SW 1271 (cell line): ENCODE data around the gene LURAP1L.

Experiments used
- DNase-seq, 2 experiments: peaks; one replicate each; lab custom pipeline; 2025; lab: John Stamatoyannopoulos, UW

The LURAP1L gene

GRCh38 chr9:12776513-12777055 is 1.8 kb downstream of the LURAP1L start:
- DNase-seq, result peak in 1 of 2 experiments; percentile 39

DNA sequence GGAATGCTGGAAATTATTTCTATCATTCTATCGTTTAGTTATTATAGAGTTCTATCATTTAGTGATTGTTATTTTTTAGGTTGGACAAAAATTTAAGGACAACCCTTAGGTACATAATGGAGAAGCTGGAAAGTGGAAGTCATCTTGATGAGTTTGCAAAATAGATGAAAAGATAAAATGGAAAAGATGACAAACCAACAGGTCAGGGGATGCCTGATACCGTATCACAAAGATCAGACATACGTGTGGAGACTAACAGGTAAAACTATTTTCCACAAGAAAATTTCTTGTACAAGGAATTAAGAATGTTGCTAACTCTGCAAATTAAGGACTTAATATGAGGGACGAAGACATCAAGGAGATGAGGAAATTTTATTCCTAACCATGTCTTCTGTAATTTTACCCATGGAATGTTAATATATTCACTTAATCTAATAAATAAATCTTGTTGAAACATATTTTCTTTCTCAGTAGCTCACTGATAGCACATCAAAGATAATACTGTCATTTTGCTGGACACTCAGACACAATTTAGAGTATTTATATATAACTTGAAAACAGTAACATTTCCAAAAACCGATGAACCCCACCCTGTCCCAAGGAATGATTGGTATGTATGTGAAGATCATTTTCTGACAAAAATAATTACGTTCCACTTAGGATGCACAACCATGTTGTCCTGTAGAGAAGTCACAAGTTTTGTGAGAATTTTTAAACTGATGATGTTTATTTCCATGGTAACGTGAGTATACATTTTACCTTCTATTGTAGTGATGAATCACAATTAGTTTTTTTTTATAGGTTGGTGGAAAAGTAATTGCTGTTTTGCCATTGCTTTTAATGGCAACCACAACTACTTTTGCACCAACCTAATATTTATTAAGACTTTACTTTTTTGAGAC is 2.6 kb downstream of the LURAP1L start:
- no peak for DNase-seq

- no peak for DNase-seq
Observed at GRCh38 chr9:12778389-12778788, 3.6 kb downstream of the LURAP1L start.

- DNase-seq, result no peak
Observed at GRCh38 chr9:12781226-12781733, 6.5 kb downstream of the LURAP1L start.

- DNase-seq, result no peak
Observed at GRCh38 chr9:12783767-12784460, 9.1 kb downstream of the LURAP1L start.

DNA sequence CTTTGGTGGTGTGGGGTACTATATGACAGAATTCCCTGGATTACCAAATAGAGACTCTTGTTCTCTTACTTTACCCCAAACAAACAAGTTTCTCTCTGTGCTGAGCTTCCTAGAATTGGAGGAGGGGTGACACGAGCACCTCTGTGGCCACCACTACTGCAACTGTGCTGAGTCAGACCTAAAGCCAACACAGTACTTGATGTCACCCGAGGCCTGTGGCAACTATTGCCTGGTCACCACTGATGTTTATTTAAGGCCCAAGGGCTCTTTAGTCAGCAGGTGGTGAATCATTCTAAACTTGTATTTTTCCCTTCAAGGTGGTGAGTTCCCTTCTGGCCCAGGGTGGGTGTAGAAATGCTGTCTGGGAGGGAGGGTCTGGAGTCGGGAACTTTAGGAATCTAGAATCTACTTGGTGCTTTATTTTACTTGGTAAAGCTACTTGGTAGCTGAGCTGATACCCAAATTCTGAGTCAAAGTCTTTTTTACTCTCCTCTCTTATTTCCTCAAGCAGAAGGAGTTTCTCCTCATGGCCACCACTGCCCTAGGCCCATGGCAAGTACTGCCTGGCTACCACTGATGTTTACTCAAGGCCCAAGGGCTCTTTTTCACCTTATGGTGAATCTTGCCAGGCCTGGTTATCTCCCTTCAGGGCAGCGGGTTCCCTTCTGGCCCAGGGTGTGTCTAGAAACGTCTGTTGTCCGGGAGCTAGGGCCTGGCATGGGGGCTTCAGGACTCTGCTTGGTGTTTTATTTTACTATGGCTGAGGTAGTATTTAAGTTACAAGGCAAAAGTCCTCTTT is 9.8 kb downstream of the LURAP1L start:
- peak; percentile 60 to 76 for DNase-seq

- no peak for DNase-seq
Observed at GRCh38 chr9:12785260-12785770, 10.5 kb downstream of the LURAP1L start.

DNA sequence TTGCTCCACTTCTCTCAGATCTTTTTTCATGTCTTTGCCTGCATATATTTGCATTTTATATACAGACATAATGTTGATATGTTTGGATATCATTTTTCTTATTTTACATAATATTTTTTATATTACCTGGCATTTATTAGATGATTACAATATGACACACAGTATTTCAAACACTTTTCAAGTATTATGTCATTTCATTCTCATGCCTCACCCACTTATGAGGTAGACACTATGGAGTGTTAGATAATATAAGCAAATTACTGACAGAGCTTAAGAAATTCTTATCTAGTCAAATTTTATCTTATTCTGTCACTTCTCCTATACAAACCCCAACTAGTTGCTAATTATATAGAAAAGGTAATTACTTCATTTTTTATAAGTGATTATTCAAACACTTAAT is 11.1 kb downstream of the LURAP1L start:
- no peak for DNase-seq

DNA sequence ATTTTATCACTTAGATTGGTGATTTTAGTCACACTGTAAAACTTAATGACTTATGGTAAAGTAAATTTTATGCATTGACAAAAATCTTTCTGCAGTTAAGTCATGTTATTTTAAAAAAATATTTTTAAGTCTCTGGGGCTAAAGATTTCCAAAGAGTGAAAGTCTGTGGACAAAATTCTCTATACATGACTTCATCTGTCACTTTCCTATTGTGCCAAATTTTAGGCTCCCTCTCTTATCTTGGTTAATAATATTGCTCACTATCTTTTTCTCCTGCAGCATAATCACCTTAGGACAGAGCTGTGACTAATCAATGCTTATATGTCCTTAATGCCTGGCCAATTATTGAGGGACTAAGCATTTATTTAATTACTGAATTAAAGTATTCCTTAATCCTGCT is 15.2 kb downstream of the LURAP1L start:
- DNase-seq, result no peak

DNA sequence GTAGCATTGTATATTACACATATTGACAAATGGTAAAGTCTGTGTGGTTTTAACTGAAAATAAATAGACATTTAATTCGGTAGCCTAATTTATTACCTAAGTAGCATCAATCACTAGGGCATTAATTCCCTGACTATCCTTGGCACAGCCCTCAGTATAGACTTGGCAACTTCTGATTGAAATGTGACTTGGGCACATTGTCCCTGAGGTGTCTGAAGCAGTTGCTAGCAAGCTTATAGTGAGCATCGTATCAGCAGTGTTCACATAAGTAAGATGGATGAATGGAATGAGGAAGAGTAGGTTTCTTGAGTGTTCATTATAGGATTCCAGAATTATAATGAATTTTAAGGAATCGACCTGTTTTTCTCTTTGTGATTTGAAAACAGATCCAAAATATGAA is 16.1 kb downstream of the LURAP1L start:
- DNase-seq, result no peak

GRCh38 chr9:12794101-12794799 is 19.4 kb downstream of the LURAP1L start:
- DNase-seq, result no peak

GRCh38 chr9:12796601-12797000 is 21.8 kb downstream of the LURAP1L start:
- DNase-seq, result no peak

GRCh38 chr9:12797037-12797436 is 22.2 kb downstream of the LURAP1L start:
- DNase-seq, result no peak

GRCh38 chr9:12798066-12798770 is 23.4 kb downstream of the LURAP1L start:
- DNase-seq, result no peak

DNA sequence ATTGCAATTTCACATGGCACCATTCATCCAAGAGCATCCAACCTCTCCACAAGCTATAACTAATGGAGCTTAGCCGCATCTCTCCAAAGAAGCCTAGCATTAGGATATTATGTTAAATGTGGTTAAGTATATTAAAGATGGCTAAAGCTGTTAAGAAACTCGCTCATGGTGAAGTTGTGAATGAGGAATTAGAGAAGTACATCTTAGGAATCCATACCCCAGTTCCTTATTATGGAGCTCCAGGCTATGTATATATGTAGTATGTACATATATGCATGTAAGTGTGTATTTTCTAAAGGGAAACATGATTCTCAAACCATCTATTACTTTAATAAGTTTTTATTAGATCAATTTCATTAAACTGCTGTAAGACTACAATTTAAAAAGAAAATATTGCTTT is 26.4 kb downstream of the LURAP1L start:
- DNase-seq, result no peak

- no peak for DNase-seq
Observed at GRCh38 chr9:12801663-12802062, 26.8 kb downstream of the LURAP1L start.

GRCh38 chr9:12802093-12802492 is 27.3 kb downstream of the LURAP1L start:
- no peak for DNase-seq

DNA sequence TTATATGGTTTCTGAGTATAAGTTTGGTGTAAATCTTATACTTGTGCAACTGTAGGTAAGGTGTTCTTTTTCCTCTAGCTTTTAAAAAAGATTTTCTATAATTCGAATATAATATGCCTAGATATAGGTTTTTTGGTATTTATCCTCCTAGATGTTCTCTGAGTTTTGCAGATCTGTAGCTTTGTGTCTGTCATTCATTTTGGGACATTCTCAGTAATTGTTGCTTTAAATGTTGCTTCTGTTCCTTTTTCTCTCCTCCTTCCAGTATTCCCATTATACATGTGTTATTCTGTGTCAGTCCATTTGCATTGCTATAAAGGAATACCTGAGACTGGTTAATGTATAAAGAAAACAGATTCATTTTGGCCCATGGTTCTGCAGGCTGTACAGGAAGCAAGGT is 33.7 kb downstream of the LURAP1L start:
- no peak for DNase-seq

DNA sequence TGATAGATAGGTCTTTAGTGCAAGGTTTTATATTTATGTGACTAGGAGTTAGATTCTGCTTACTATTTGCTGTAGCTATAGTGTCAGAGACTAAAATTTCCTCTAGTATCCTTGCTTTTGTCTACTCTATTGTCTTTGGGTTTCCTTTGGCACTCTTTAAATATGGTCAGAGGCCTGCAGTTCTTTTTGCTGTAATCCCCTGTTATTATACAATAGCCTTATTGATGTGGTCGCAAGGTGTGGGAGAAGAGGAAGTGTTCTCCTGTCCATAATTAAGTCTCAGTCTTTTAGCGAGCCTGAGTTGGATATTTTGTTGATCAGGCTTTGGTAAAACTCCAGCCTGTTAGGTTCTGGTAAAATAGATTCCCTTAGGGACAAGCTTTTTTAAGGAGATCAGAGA is 34.9 kb downstream of the LURAP1L start:
- DNase-seq, result no peak

DNA sequence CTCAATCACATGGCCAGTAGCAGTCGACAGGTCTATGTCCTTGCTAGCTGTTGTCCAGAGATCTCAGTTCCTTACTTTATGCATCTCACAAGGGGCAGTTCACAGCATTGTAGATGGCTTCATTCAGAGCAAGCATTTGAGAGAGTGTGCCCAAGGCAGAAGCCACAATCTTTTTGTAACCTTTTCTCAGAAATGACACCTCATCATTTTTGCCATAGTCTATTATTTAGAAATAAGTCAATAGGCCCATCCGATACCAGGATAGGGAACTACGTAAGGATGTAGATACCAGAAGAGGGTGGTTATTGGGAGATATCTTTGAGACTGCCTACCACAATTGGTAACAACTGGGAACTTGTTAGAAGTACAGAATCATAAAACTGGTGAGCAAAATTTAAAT is 37.1 kb downstream of the LURAP1L start:
- no peak for DNase-seq

DNA sequence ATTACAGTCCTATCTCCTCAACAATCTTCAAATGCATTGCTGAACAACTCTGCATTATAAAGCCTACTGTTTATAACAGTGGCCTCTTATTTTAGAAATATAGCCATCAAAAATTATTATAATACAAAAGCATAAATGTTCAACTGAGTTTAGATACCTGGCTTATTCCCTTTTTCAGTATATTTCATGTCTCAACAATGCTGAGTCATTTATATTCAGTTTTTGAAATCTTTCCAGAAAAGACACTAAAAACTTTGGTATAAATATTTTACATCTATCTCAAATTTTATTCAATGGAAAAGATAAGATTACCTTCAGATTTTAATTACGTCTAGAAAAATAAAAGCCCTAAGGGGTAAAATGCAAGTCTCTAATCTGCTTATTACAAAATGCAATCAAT is 37.9 kb downstream of the LURAP1L start:
- DNase-seq, result no peak
